GM18909 (cell line): ENCODE data around the gene SEL1L.
"Not testable (repeated sequence)": the region's sequence is repeated elsewhere in the genome, so short reads cannot be mapped to it uniquely, and the experiment has no call there.

Source experiments
- ATAC-seq: cut with Tn5 transposase; IDR thresholded peaks from one replicate; pipeline ENCODE4 v1.9.1; 2021; ENCODE audit warnings: mild to moderate bottlenecking; ENCODE audit not compliant: unreplicated experiment, poor library complexity

The SEL1L gene

GRCh38 chr14:81533212-81533535, 479 bp downstream of the SEL1L start:
- ATAC-seq: no peak

DNA sequence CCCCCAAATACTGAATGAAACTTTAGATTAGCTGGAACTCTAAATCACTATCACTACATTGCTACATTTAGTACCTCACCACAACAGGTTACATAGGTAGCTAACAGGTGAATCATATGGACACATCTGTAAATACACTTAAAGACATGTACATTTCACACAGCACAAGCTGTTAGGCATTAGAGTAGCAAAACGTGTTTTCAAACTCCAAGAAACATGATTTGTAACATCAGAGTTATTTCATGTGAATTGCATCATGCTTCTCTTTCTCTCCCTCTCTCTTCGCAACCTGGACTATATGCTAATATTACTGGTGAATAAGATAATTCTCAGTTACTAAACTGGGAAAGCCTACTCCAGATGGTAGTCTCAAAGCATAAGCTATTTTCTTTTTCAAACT, 4.3 kb downstream of the SEL1L start:
- no peak for ATAC-seq

- ATAC-seq: no peak
These were observed 8.5 kb downstream of the SEL1L start for GRCh38 chr14:81525129-81525528.

- ATAC-seq: peak; percentile 42
These were observed 10.0 kb downstream of the SEL1L start for GRCh38 chr14:81523616-81524015.

DNA sequence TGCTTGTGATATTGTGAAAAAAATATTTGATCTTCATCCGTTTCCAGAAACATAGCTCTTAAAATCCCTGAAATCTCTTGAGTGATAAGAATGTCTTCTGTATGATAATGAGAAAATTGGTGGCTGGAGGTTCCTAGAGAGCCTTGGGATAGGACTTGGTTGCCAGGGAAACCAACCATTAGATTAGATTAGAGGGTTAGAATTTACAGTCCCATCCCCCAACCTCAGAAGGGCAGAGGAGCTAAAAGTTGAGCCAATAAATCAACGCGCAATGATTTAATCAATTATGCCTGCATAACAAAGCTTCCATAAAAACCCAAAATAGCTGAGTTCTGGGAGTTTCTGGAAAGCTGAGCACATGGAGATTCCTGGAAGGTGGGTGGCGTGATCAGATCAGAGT, 10.6 kb downstream of the SEL1L start:
- no peak for ATAC-seq

GRCh38 chr14:81521356-81521755, 12.3 kb downstream of the SEL1L start:
- no peak for ATAC-seq

DNA sequence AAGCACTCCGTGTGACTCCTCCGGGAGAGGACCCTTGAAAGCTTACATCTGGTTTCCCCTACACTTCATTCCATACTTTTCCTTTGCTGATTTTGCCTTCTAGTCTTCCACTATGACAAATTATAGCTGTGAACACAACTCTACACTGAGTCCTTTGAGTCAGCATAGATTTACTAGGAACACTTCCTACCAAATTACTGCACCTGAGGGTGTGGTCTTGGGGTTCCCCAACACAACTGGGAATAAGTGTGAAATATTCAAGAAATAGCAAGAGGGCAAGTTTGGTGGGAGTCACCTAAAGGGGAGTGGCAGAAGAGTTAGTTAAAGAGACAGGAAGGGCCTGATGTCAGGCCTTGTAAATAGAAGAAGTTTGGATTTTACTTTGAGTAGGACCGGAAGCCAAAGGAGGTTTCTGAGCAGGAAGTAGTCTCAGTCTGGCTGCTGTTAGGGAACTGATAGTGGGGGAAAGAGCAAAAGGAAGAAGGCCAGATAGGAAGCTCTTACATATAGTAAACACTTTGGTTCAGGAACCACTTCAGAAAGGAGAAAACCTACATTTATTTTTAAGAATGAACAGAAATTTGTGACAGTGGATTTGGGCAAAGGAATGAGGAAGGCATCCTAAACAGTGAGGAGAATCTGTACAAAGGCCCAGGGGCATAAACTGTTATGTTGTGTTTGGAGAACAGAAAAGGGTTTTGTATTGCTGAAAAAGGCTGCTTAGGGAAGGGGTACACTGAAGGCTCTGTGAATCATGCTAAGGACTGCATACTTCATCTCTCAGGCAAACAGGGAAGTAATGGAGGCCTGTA, 14.2 kb downstream of the SEL1L start:
- peak; percentile 84 for ATAC-seq

DNA sequence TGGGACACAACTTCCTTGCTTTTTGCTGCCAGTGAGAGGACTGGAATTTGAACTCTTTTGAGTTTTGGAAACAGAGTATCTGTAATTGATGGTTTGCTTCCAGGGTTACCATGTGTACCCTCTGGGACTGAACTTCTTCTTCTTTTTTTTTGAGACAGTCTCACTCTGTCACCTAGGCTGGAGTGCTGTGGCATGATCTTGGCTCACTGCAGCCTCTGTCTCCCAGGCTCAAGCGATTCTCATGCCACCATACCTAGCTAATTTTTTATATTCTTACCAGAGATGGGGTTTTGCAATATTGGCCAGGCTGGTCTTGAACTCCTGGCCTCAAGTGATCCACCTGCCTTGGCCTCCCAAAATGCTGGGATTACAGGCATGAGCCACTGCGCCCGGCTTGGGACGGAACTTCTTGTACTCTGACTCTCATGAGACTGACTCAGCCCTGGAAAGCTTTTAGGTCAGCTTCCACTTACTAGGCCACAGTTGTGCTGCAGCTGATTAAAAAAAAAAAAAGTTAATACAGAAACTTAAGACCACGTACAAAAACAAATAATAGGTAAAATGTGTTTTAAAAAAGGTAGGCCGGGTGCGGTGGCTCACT, 15.8 kb downstream of the SEL1L start:
- no peak for ATAC-seq

GRCh38 chr14:81516986-81517797, 16.5 kb downstream of the SEL1L start:
- ATAC-seq: no peak

DNA sequence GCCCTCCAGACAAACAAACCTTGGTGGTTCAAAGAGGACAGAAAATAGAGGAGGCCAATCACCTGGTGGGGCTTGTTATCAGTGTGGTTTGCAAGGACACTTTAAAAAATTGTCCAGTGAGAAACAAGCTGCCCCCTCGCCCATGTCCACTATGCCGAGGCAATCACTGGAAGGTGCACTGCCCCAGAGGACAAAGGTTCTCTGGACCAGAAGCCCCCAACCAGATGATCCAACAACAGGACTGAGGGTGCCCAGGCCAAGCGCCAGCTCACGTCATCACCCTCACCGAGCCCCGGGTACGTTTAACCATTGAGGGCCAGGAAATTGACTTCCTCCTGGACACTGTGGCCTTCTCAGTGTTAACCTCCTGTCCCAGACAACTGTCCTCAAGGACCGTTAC, 17.7 kb downstream of the SEL1L start:
- ATAC-seq: not testable (repeated sequence)

- ATAC-seq: not testable (repeated sequence)
These were observed 20.8 kb downstream of the SEL1L start for GRCh38 chr14:81512826-81513225.

GRCh38 chr14:81511111-81511904, 22.3 kb downstream of the SEL1L start:
- no peak for ATAC-seq

- no peak for ATAC-seq
These were observed 23.7 kb downstream of the SEL1L start for GRCh38 chr14:81509838-81510452.

DNA sequence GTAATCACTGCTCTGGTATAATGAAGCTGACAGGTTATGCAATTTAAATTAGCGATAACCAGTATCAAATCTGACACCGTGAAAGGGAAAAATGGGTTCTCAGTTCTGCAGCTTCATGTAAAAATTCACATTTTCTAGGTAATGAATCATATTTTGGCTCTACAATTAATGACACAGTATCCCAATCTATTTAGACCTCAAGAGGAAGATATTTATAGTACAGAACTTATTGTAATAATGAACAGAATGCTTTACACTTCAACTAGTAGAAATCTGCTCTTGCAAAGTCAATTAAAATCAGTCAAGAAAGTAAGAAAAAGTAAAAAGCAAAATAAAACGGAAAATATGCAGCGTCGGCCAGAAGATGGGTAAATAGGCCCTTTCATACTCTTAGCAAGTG, 24.3 kb downstream of the SEL1L start:
- no peak for ATAC-seq

GRCh38 chr14:81506487-81506886, 27.2 kb downstream of the SEL1L start:
- ATAC-seq: no peak

- no peak for ATAC-seq
These were observed 28.8 kb downstream of the SEL1L start for GRCh38 chr14:81504864-81505263.

DNA sequence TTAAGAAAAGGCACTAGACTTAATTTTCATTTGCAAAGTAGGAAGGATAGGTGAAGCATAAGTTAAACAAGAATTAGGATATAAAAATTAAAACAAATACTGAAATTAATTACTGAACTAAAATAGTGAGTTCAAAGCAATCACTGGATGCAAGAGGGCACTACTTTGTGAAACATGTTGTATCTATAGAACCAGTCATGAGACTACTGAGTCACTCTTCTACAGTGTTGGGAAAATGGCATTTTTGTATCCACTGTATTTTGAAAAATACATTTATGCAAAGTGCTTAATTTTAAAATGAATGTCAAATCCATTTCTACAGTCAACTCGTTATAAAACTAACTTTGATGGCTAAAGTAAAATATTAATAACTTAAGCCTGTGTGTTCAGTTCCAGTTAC, 47.9 kb downstream of the SEL1L start:
- no peak for ATAC-seq

GRCh38 chr14:81485372-81485771, 48.3 kb downstream of the SEL1L start:
- peak; percentile 100 for ATAC-seq

DNA sequence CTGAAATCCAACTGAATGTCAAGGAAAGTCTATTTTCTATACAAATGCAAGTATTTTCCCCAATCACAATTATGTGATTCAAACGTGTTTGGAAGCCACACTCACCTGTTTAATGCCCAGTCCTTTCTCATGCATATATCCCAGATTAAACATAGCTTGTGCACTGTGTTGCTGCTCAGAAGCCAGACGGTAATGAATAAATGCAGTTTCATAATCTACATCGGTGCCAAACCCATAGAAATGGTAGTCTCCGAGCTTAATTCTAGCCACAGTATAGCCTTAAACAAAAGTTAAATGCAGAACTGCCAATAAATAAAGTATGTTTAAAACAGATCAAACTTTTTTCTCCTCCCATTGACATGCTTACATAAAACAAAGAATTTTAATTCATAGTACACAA, 49.5 kb downstream of the SEL1L start:
- no peak for ATAC-seq

GRCh38 chr14:81480741-81481140, 52.9 kb downstream of the SEL1L start:
- no peak for ATAC-seq
